Measurements from ENCODE around the gene METAP2.
A peak's percentile ranks its signal among the peaks of the same experiment; 100 is the strongest.
"Not testable (repeated sequence)": the region's sequence is repeated elsewhere in the genome, so short reads cannot be mapped to it uniquely, and the experiment has no call there.

Gene METAP2

GRCh38 chr12:95463050-95463449 is 10.9 kb upstream of the METAP2 start:
- DNase-seq, result no peak

- not testable (repeated sequence) for DNase-seq
Measured at GRCh38 chr12:95463776-95464175, 10.2 kb upstream of the METAP2 start.

DNA sequence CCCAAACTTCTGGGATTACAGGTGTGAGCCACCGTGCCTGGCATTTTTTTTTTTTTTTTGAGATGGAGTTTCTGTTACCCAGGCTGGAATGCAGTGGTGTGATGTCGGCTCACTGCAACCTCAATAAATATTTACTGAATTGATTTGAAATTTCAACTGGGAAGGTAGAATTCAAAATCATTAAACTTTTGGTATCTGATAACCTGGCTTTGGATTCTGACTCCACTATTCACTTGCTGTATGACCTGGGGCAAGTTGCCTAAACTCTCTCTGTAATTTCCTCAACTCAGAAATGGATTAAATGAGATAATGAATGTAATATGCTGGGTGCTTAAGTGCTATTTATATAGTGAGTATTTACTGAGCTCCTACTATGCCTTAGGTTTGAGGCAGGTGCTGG is 8.7 kb upstream of the METAP2 start:
- DNase-seq, result no peak

DNA sequence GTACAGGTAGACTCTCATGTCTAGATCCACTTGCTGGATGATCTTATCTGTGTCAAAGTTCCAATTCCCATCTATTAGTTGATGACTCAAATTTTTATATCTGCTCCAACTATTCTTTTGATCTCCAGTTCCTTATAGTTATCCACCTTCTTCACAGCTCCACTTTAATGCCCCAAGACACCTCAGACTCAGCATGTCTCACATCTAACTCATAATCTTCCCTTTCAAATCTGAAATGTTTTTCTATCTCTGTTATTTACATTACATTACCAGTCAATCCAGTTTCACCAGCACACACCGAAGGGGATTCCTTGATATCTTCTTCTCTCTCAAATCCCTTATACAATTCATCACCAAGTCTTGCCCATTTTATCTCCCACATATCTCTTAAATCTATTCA is 3.7 kb upstream of the METAP2 start:
- DNase-seq, result no peak

- DNase-seq, result peak; percentile 41
Measured at GRCh38 chr12:95473231-95473883, 595 bp upstream of the METAP2 start.

- DNase-seq, result no peak
Measured at GRCh38 chr12:95474660-95474958, 657 bp downstream of the METAP2 start.

GRCh38 chr12:95480230-95480629 is 6.3 kb downstream of the METAP2 start:
- DNase-seq, result no peak

DNA sequence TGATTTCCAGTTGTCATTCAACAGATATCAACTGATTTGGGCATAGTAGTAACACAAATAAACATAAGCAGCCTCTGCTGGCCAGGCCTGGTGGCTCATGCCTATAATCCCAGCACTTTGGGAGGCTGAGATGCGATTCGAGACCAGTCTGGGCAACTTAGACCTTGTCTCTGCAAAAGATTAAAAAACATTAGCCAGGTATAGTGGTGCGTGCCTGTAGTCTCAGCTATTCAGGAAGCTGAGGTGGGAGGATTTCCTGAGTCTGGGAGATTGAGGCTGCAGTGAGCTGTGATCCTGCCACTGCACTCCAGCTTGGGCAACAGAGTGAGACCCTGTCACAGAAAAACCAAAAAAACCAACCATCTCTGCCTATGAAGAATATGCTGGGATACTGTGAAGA is 7.1 kb downstream of the METAP2 start:
- DNase-seq, result no peak

GRCh38 chr12:95481888-95482287 is 7.9 kb downstream of the METAP2 start:
- no peak for DNase-seq

GRCh38 chr12:95482564-95482963 is 8.6 kb downstream of the METAP2 start:
- not testable (repeated sequence) for DNase-seq

DNA sequence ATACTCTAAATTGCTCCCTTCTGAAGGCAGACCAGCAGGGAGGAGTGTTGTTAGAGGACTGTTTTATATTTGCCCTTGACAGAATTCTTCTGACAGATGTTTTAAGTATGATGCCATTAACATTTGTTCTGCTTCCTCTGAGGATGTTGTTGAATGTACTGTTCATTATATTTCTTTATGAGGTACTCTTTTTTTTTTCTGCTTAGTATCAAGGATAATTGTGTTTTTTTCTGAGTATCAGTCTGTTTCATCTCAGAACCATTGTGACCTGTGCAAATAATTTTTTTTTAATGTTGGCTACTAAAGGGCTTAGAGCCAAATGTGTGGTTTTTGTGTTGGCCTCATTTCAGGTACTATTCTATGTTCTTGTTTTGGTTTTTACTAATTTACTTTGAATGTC is 10.6 kb downstream of the METAP2 start:
- no peak for DNase-seq

DNA sequence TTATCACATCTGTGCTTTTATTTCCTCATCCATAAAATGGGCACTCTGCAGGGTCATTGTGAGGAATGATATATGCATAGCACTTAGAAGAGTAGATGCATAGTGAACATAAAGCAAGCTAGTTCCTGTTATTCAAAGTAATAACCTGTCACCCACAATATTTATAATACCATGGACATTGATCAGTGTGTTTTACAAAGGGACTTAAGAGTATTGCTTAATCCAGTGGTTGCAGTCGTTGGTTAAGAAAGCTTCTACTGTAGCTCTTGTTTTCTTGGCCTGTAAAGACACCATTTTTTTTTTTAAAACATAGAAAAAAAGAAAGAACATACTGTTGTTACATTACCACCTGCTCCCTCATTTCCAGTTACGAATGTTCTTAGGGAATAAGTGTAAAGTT is 13.1 kb downstream of the METAP2 start:
- no peak for DNase-seq

DNA sequence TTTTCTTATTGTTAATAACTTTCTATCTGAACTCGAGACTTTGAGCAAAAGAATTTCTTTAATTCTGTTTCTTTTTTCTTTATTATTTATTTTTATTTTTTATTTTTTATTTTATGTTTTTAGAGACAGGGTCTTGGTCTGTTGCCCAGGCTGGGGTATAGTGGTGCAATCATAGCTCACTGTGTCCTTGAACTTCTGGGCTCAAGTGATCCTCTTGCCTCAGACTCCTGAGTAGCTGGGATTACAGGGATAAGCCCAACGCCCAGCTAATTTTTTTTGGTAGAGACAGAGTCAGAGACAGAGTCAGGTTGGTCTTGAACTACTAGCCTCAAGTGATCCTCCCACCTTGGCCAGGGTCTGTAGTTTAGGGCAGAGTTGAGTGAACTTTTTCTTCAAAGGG is 18.5 kb downstream of the METAP2 start:
- no peak for DNase-seq

DNA sequence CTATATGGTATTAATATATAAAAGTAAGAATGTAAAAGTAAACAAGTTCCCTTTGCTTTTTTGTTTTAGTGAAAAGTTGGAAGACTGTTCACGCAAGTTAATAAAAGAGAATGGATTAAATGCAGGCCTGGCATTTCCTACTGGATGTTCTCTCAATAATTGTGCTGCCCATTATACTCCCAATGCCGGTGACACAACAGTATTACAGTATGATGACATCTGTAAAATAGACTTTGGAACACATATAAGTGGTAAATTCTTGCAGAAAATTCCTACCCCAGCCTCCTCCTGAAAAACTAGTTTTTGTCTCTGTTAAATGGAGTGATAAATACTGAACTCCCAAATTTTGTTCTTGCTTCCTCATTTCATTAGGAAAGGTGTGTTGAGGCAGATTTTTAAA is 20.9 kb downstream of the METAP2 start:
- no peak for DNase-seq

GRCh38 chr12:95495433-95495832 is 21.5 kb downstream of the METAP2 start:
- DNase-seq, result no peak

GRCh38 chr12:95497031-95497430 is 23.1 kb downstream of the METAP2 start:
- no peak for DNase-seq

- no peak for DNase-seq
Measured at GRCh38 chr12:95498968-95499367, 25.0 kb downstream of the METAP2 start.

GRCh38 chr12:95499772-95500171 is 25.8 kb downstream of the METAP2 start:
- no peak for DNase-seq

DNA sequence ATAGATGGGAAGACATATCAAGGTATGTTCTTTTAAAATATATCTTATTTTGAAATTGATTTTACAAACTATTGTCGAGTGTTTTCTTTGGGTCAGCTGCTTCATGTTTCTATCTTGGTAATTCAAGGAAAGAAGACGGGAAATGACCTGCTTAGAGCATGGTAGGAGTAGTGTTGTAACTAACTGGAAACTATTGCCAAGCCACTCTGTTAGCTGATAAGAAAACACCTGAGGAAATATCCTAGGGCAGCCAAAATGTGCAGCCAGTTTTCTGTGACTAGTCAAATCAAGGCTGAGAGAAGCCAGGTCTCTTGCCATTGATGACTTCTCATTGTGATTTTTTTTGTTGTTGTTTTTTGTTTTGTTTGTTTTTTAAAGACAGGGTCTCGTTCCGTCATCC is 30.2 kb downstream of the METAP2 start:
- DNase-seq, result no peak

- DNase-seq, result no peak
Measured at GRCh38 chr12:95505039-95505438, 31.1 kb downstream of the METAP2 start.

GRCh38 chr12:95506707-95507523 is 33.0 kb downstream of the METAP2 start:
- no peak for DNase-seq

GRCh38 chr12:95509300-95509699 is 35.3 kb downstream of the METAP2 start:
- no peak for DNase-seq

DNA sequence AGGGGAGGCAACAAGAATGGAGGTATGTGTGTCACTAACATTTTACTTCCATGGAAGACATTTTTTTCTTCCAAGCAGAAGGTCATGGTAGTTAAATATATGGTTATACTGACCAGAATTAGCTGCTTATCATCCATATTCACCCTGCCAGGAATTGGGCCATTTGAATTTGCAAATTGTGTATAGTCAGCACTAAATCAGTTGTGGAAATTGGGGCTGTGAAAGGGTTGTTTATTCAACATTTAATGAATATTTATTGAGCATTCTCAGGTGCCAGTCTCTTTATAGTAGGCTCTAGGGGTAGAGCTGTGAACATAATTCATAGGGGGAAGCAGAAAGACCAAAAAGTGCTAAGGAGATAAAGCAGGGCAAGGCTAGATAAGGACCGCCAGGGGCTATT is 38.0 kb downstream of the METAP2 start:
- no peak for DNase-seq

GRCh38 chr12:95513599-95513998 is 39.6 kb downstream of the METAP2 start:
- DNase-seq, result no peak

- DNase-seq, result no peak
Measured at GRCh38 chr12:95515197-95515596, 41.2 kb downstream of the METAP2 start.
